ENCODE results near the gene RERE.

The RERE gene

DNA sequence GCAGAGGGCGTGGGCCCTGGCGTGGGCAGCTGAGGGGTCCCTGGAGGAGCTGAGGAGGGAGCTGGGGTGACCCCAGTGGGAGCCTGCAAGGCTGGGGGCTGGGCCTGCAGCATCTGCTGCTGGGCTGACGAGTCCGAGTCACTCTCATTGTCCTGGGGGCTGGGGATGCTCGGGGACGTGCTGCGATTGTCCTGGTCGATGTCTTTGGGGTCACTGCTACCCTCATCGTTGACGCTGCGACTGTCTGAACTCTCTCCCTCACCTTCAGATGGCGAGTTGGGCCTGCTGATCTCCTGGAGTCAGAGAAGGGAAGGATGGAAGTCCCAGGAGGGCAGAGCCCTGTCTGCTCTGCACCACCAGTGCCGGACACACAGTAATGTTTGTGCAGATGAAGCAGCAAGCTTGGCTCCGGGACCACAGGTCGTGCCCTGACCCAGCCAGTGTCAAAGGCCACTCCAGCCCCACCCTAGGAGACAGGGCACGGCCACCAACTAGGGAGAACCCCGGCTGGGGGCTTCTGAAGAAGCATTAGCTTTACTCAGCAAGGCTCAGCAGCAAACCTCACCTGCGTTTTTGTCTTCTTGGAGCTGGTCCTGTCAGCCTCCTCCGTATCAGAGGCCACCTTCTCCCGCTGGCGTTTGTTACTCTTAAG lies 456.1 kb downstream of the RERE start:
- DNase-seq (ENCODE audit: low read depth): no peak

DNA sequence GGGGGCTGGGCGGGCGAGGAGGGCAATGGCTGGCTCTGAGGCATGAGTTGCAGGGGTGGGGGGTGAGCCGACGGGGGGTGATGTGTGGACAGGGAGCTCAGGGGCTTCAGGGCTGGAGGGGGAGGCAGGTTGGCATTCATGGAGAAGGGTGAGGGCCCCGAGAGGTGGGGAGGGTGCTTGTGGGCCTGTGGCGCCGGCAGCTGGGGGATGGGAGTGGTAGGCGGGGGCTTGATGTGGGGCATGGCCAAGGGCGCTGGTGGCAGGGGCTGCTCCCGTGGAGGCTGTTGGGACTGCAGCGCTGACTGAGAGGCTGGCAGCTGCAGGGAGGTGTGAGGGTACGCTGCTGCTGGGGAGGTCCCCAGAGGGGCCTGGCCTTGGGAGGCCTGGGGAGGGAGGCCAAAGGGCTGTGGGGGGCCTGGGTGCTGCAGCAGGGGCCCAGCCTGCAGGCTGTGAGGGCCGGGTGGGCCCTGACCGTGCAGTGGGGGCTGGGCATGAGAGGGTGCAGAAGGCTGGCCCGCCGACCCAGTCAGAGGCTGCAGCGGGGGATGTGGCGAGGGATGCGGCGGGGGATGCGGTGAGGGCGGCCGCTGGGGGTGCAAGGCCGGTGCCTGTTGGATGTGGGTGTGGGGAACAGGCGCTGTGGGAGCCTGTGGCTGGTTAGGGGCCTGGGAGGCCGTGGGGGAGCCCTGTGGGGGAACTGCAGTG lies 456.8 kb downstream of the RERE start:
- no peak for DNase-seq (ENCODE audit: low read depth)

DNA sequence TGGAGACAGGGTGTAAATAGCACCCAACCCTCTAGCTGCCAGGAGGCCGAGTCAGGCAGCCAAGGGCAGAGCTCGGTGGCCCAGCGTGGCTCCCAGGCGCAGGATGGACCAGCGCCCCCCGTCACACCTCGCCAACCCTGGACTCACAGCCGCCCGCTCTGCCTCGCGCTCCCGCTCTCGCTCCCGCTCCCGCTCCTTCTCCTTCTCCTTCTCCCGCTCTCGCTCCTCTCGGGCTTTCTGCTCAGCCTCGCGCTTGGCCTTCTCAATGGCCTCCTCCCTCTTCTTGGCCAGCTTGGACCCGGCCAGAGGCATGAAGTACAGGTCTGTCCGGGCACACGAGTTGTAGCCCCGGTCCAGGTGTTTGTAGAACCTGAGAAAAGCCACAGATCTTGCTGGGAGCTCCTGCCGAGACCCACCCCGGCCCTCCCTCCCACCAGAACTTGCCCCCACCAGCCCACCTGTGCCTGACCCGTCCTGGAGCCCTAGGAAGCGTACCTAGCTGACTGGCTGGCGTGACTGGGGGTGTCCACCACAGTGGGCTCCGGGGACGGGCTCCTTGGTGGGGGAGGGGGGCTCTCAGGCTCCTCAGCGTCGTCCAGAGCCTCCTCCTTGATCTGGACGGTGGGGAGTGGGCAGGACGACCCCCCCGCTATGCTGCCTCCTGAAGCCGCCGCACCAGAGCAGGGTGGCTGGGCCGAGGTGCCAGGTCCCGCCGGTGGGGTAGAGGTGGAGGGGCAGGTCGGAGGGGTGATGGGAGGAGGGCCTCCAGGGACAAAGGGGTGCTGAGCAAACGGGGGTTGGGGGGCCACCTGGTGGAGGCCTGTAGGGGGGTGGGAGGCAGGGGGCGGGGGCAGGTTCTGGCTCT lies 457.6 kb downstream of the RERE start:
- DNase-seq (ENCODE audit: low read depth): no peak

DNA sequence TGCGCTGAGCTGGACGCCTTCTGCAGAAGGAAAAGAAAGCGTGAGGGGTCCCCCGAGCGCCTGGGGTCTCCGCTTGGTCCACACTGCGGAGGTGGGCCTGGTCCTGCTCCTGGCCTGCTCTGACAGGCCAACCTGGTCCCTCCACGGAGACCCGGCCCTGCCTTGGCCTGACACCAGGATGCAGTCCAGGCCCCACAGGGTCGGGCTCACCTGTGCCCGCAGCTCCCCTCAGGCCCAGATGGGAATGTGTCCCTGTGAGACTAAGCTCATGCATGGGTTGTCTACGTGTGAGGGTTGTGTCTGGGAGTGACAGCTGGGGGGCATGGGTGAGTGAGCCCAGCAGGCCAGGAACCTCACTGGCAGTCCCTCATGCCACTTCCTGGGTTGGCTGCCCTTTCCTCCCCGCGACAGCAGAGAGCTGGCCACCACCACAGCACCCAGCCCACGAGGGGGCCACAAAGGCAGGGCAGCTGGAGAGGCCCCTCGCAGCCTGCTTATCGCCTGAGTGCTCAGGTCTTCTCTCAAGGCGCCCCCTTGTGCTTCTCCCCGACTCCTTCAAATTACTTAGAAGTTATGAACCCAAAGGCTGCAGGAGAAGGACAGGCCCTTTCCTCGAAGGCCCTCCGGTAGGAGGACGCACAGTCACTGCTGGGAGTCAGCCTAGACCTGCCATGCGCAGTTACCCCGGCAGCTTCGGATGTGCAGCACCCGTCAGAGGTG lies 458.4 kb downstream of the RERE start:
- no peak for DNase-seq (ENCODE audit: low read depth)

DNA sequence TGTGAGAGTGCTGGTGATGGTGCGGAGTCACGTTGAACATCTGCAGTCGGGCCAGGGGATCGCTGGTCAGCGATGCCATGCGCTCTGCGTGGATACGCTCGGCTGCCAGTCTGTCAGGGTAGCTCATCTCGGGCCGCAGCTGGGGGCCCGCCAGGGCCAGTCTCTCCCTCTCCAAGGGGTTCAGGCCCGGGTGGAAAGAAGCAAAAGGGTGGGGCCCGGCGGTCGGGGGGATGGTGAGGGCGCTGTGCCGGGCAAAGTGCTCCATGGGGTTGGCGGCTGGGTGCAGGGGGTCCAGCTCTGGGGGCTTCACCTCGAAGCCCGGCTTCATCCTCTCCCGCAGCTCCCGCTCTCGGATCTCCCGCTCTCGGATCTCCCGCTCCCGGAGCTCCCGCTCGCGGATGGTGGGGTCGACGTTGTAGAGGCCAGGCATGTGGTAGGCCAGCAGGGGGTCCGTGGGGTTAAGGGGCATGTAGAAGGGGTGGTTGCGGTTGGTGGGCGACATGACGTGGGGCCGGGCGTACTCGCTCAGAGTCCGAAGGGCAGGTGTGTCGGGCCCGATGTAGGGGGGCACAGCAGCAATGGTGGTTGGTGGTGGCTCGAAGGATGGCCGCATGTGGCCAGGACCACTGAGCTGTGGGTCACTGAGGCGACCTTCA lies 459.1 kb downstream of the RERE start:
- no peak for DNase-seq (ENCODE audit: low read depth)

DNA sequence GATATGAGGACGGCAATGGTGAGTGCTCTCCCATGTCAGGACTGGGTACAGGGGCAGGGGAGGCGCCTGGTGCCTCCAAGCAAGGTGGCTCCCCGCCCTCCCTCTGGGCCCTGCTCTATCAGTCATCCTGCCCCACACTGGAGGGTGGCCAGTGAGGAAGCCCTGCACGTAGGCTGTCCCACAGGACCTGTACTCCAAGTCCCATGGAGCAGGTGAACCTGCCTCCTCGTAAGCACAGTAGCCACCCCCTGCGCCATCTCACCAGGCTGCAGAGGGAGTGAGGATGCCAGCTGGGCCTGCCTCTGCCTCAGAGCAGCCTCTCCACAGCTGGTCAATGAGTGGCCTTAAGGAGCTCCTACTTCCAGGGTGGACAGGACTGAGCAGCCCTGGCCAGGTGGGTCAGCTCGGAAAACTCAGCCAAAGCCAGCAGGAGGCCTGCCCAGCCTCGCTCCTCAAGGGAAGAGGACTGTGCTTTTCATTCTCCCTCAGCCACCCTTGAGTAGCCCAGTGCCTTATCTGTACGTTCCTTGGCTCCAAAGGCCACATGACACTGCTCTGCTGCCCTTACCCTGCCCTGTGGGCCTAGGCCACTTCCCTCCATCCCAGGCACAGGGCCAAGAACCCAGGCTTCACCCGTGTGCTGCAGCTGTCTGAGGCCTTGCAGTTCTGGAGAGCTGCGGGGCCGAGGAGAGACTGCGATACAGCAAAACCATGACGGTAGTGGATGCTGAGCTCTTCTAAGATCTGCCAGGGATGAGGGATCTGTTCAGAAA lies 459.9 kb downstream of the RERE start:
- no peak for DNase-seq (ENCODE audit: low read depth)

DNA sequence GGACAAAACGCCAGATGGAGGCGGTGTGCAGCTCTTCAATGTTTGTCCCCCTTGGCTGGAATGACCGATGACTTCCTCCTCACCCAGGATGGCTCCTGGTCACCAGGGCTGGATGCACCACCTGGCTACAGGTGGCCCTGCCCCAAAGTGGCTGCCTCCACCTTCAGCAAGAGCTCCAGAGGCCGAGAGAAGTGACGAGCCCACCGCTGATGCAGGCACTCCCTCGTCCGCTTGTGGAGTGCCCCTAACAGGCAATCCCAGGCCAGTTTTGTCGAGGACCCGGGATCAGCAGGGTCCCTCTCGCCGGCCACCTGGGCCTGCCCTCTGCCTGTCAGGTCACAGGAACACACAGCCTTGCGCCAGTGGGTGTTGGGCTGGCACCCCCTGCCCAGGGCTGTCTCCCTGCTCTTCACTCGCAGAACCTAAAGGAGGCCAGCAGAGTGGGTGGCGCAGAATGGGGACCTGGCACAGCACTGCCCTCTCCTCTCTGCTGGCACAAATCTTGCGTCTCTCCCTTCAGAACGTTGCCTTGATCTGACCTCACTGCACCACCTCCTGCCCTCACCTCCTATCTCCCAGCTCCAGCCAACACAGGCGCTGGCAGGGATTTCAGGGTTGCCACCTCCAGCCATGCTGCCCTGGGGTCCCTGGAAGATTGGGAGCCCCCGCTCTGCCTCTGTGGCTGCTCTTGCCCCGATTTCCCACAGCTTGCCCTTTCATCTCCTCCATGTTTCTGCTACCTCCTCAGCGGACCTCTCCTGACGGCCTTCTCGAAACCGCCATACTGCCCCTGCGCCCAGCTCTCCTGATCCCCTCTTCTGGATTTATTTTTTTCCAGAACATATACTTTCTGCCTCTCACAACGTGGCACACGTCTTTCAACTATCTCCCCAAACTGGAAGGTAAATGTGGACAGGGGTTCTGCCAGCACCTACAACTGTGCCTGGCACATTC lies 460.9 kb downstream of the RERE start:
- no peak for DNase-seq (ENCODE audit: low read depth)

DNA sequence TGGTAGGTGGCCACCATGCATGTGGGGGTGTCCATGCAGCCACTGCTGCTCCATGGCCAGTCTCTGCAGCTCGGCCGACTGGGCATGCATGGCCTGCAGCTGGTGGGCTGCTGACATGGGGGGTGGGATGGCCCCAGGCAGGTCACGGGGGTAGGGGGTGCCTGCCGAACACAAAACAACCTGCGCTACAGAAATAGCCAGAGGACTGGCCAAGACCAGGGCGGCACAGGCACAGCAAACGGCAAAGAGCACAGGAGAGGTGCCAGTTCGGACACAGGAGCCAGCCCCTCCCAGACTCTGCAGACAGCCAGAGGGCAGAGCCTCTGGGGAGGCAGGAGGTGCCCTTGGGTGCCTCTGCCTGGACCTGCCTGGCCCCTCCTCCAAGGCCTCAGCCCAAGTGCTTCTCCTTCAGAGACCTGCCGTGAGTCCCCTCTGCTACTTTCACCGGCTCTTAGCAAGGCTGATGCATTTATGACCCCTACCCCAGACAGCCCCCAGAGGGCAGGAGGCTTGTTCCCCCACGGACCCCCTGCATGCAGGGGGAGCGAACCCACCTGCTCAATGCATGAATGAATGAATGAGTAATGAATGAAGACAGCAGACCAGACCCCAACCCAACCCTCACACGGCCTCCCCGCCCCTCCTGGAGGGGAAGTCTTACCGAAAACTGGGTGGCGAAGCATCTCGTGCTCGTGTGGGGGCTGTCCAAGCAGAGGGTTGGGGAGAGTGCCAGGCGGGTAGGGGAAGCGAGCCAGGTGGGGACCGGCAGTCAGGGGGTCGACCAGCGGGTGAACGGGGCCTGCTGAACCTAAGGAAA lies 461.8 kb downstream of the RERE start:
- no peak for DNase-seq (ENCODE audit: low read depth)

DNA sequence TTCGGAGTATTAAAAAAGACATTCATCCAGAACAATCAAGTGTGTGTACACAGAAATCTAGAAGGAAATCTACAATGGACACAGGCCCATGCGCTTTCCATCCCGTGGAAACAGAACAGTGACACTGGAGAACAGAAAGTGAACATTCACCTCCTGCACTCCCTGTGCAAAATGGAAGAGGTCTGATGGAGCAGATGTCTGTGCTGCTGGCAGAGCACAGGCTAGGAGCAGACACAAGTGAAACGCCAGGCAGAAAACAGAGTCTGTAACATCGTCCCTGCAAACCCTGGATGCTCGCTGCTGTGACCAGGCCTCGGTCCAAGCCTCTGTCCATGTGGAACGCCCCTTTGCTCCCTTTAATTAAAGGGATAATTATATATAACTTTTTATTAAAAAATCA lies 463.4 kb downstream of the RERE start:
- DNase-seq (ENCODE audit: low read depth): no peak

DNA sequence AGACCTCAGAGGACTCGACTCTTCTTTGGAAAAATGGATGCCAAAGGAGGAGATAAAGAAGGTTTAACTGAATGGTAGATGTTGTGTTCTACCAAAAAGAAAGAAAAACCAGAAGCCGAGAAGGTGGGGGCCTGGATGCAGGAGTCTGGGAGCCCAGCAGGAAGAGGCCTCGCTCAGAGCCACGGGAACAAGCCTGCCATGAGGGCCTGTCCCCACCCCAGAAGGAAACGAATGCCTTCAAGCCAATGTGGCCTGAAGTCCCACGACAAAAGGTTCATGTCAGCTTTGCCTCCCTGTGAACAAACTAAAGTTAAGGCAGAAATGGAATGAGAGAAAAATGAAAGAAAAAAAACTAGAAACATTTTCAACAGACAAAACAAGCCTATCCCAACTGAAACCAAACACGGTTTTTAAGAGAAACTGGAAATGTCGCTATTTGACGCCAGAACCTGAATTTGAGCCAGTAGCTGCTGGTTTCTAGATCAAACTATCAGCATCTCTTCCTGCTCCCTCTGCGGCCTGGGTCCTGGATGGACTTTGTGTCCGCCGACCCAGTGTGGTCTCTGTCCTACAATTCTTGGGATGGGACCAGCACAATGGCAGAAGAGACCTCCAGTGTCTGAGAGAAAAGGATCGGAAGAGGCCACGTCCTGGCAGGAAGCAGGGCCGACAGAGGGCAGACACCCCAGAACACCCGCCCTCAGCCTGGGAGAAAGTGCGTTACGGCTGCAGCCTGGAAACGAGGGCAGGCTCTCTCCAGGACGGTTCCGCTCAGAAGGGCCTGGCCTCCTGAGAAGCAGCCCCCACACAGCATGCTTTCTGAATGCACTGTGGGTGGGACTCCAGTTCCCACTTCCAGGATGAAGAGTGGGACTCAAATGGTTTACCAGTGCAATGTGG lies 464.3 kb downstream of the RERE start:
- DNase-seq (ENCODE audit: low read depth): no peak

DNA sequence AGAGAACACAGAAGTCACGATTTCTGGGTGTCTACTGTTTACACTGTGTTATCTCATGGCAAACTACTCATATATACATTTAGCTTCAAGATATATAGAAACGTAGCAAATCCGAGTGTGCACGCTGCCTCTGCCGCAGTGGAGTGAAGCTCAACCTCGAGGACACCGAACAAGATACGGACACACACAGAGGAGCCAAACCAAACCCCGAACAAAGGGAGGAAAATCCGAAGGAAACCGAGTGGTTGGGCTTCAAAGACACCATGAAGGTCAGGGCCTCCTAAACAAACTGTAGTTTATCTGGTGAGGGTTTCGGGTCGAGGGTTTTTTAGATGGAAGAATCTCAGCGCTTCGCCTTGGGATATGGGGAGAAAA lies 465.0 kb downstream of the RERE start:
- DNase-seq (ENCODE audit: low read depth): no peak

DNA sequence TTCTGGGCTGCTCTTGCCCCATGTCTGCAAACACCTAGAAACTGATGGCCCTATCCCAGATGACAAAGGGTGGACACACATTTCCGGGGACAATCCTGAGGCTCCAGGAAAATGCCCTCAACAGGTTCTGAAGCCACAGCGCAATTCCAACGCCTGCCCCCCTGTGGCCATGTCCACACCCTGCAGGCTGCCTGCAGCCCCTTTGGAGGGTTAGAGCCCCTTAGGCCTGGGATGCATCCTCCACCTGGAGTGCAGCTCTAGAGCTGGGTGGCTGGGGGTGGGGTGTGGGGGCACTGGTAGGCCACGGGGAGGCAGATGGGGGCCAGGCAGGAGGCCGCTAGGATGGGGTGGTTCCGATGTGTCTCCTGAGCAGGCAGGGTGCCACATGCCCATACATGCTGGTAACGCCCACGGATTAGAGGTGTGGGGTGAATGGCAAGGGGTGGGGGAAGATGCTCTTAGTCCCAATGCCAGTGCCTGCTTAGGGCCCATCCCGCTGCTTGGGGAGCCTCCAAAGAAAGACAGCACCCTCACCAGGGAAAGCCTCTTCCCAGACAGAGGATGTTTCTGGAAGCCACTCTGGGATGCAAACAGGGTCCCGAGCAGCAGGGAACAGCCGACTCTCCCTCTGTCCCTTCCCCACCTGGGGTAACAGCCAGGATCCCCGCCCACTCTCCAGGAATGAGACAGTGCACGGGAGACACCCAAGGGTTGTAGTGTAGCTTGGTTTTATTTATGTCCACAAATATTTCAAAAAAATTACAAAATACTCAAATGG lies 465.6 kb downstream of the RERE start:
- no peak for DNase-seq (ENCODE audit: low read depth)

DNA sequence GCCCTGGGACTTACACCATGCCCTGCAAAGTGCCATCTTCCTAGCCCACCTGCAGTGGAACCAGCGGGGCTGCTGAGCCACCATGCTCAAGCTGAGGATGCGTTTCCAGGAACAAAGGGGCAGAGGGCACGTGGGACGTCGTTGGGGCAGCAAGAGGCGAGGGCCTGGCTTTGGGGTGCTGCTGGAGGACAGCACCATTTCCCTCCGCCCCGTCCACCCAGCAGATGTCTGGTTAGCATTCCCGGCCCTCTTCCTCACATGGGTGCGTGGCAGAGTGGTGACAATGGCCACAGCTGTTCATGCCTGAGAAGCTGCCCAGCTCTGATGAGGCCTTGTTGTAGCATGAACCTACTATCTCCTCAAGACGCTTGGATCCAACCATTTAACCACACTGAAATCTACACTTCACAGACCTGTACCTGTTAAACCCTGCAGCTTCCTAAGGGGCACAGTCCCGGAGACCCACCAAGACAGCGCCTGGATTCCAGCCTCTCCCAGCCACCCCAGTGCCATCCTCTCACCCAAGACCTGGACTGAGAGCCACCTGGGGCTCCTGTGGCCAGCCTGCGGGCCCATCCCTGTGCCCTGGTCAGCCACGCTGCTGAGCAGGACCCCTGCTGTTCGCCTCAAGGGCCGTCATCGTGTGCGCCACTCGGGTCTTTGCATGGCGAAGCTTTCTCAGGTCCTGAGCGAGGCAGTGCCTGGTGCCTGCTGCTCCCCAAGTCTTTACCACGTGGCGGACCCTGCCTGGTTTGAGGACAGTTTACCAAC lies 466.3 kb downstream of the RERE start:
- no peak for DNase-seq (ENCODE audit: low read depth)

DNA sequence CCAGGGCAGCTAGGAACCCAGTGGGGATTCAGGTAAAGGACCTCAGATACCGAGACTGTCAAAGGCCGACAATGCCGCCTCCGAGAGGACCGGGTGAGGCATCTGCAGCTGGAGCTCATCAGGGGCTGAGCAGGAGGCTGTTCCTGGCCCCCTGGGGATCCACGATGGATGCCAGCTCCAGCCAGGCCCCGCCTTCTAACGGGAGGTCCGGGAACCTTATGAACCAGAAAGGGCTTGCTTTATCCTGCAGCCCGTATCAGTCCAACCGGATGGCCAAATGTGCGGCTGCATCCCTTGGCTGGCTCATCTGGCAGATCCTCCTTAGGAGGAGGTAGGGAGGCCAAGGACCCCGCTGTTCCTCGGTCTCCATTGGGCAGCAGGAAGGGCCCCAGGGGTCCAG lies 467.5 kb downstream of the RERE start:
- DNase-seq (ENCODE audit: low read depth): peak; percentile 72

DNA sequence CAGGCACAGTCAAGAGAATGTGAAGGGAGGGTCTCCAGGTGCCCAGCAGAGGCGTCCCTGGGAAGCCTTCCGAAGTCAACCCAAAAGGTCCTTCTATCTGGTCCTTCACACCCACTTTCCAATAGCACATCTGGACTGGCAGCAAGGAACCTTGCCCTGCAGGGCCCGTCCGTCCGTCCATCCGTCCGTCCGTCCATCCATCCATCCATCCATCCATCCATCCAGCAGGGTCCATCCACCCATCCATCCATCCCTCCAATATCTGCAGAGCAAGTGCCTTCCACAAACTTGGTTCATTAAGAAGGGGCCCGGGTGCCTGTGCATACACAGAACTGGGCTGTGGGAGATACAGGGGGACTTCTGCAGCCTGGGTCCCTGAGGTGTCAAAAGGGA lies 468.0 kb downstream of the RERE start:
- DNase-seq (ENCODE audit: low read depth): no peak

DNA sequence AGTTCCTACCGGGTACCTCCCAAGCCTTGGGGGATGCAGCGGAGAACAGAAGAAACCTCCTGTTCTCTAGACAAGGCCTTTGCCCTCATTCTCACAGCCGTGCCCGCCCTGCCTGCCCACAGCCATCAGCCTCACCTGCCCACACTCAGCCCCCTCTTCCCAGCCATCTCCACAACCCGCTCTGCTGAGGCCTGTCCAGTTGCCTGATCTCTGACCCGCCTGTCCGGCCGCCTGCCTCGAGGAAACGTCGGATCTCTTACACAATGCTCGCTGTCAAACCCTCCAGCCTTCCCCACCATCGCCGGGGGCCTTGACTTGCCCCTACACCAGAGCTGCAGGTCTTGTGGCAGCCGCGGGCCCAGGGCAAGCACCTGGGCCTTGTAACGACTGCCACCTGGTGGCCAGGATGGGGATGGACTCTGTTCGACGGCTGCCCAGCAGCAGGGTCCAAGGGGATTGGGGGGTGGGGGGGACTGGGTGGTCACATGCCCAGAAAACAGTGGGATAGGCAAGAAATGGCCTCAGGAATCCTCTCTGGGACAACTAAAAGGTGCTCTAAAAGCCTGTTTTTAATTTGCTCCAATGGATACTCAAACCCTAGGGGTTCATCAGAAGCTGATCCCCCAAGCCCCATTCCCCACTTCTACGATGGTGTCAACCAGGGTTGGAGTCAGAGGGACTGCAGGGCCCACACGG lies 468.5 kb downstream of the RERE start:
- peak; percentile 60 for DNase-seq (ENCODE audit: low read depth)
